Tibial nerve (tissue), 4 donors: ENCODE measurements around the gene NEK5. TPM values are rescaled to one million over a fixed set of nuclear protein-coding genes. Genes with fewer than 3 reads are reported as not detected.
A peak's percentile ranks its signal among the peaks of the same experiment; 100 is the strongest.

Experiments
- DNase-seq, 2 donors: peaks; one replicate each; pipeline ENCODE4 v3.0.0-alpha.2; 2019; ENCODE audit warnings: low spot score in 2 of 2
- H3K27ac ChIP-seq, 4 donors: fragments of 200-600 bp; sonication (generic) in 3 of 4; one replicate each; pipeline ENCODE4 v1.5.1; 2017 to 2019; ENCODE audit warnings: mild to moderate bottlenecking in 1 of 4
- H3K27me3 ChIP-seq, 2 donors: fragments of 200-600 bp; sonication (generic) in 1 of 2; one replicate each; pipeline versions ENCODE4 v1.5.1 to v1.6.0; 2017 to 2019
- H3K36me3 ChIP-seq, 3 donors: fragments of 200-600 bp; sonication (generic); one replicate each; pipeline ENCODE4 v1.5.1; 2018 to 2019
- H3K4me1 ChIP-seq, 4 donors: fragments of 200-600 bp; sonication (generic) in 3 of 4; one replicate each; pipeline ENCODE4 v1.5.1; 2017 to 2019
- H3K4me3 ChIP-seq, 4 donors: fragments of 200-600 bp; sonication (generic) in 3 of 4; one replicate each; pipeline ENCODE4 v1.5.1; 2017 to 2019; ENCODE audit warnings: mild to moderate bottlenecking in 1 of 4, moderate library complexity in 1 of 4
- H3K9me3 ChIP-seq, 4 donors: fragments of 200-600 bp; sonication (generic) in 3 of 4; one replicate each; pipeline ENCODE4 v1.5.1; 2017 to 2019
- EP300 ChIP-seq, 2 donors: sonication (generic); formaldehyde crosslinking; IDR thresholded peaks; one replicate each; pipeline ENCODE4 v1.6.1; 2017; ENCODE audit warnings: antibody characterized with exemption in 2 of 2, mild to moderate bottlenecking in 1 of 2
- POLR2A ChIP-seq, 2 donors: fragments of 450-650 bp; IDR thresholded peaks; one replicate each; pipeline ENCODE4 v1.6.1; 2017; ENCODE audit warnings: antibody characterized with exemption in 2 of 2, mild to moderate bottlenecking in 2 of 2, moderate library complexity in 2 of 2
- WGBS, 2 donors: methylation state at CpG; one replicate each; pipeline ENCODE4 v1.1.5; 2018; 5-methylcytosine and 5-hydroxymethylcytosine counted together
- total RNA-seq, 4 donors: library from RNA; depleted of rRNA; stranded (reverse); fragments of >200 nt; gene quantifications; one replicate each; pipeline ENCODE4 v1.1.0, GENCODE V29; 2016
- TF ChIP-seq, protein P1 (sequence below), 5 experiments: fragments of 200-600 bp in 3 of 5; fragments of 450-650 bp in 2 of 5; sonication (generic) in 3 of 5; IDR thresholded peaks; one replicate each; pipeline ENCODE4 v1.5.1; 2016 to 2019; ENCODE audit warnings: antibody characterized with exemption in 5 of 5, mild to moderate bottlenecking in 3 of 5, moderate library complexity in 2 of 5

NEK5 gene
- total RNA-seq, 4 donors from 2014 or later = 0.30 to 0.66 (median 0.61) TPM

- H3K4me1 ChIP-seq = peaks cover 0 to 44% (median 10%) of the 10 kb centered on the region in 4 donors
- WGBS, 2 donors = 22 to 35% methylated on average over 1 of the region's 1 CpG
- no peak for TF ChIP-seq POLR2A (IDR thresholded peaks at IDR 0.05)
- TF ChIP-seq, protein P1, sequence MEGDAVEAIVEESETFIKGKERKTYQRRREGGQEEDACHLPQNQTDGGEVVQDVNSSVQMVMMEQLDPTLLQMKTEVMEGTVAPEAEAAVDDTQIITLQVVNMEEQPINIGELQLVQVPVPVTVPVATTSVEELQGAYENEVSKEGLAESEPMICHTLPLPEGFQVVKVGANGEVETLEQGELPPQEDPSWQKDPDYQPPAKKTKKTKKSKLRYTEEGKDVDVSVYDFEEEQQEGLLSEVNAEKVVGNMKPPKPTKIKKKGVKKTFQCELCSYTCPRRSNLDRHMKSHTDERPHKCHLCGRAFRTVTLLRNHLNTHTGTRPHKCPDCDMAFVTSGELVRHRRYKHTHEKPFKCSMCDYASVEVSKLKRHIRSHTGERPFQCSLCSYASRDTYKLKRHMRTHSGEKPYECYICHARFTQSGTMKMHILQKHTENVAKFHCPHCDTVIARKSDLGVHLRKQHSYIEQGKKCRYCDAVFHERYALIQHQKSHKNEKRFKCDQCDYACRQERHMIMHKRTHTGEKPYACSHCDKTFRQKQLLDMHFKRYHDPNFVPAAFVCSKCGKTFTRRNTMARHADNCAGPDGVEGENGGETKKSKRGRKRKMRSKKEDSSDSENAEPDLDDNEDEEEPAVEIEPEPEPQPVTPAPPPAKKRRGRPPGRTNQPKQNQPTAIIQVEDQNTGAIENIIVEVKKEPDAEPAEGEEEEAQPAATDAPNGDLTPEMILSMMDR (IDR thresholded peaks at IDR 0.05) = no peak
- no peak for TF ChIP-seq EP300 (IDR thresholded peaks at IDR 0.05)
- H3K4me3 ChIP-seq = no peak overlapping the region
- no peak for DNase-seq
- peak overlapping the region in 1 of 4 donors; percentile 23 for H3K27ac ChIP-seq
- no peaks in the 10 kb centered on the region for H3K9me3 ChIP-seq
- H3K27me3 ChIP-seq = no peaks in the 10 kb centered on the region
- H3K36me3 ChIP-seq = peaks cover 0 to 15% (median 0%) of the 10 kb centered on the region in 3 donors
Observed at GRCh38 chr13:52156724-52157261, 27.9 kb upstream of the NEK5 start.

DNA sequence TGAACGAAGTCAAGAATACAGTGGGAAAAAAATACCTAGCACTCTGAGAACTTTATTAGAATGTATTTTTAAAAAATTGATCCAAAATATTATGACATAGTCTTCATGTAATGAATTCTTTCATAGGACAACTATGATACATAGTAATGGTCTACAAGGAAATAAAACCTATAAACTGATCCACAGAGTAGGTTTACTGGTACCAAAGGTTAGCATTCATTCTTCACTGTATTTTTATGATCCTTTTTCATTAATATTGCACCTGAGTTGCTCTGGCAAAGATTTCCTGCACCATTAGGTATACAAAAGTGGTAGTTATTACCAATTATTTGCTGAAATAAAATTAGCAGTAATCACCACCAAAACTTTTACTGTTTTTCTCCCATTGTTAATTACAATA, 26.3 kb upstream of the NEK5 start:
- H3K27ac ChIP-seq = no peak overlapping the region

DNA sequence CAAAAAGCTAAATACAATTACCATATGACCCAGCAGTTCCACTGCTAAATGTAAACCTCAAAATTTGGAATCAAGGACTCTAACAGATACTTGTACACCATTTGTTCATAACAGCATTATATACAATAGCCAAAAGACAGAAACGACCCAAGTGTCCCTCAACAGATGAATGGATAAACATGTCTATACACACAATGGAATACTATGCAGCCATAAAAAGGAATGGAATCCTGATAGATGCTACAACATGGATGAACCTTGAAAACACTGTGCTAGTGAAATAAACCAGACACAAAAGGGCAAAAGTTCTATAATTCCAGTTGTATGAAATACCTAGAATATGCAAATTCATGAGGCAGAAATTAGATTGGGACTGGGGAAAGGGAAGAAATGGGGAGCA, 18.4 kb upstream of the NEK5 start:
- H3K36me3 ChIP-seq = peaks cover 0 to 81% (median 6%) of the 10 kb centered on the region in 3 donors

More for the DNA sequence above, 26.3 kb upstream of the NEK5 start:
- Histone ChIP-seq H3K27me3 (no peaks in the 10 kb centered on the region), H3K4me1 (peaks cover 0 to 28% (median 8%) of the 10 kb centered on the region in 4 donors), H3K9me3 (no peaks in the 10 kb centered on the region), H3K36me3 (peaks cover 0 to 31% (median 0%) of the 10 kb centered on the region in 3 donors), H3K4me3 (no peak overlapping the region)
- no peak for TF ChIP-seq POLR2A (IDR thresholded peaks at IDR 0.05)
- TF ChIP-seq EP300 (IDR thresholded peaks at IDR 0.05) = no peak
- TF ChIP-seq, protein P1 (IDR thresholded peaks at IDR 0.05) = no peak
- 91 to 97% methylated on average over 1 of the region's 1 CpG for WGBS, 2 donors
- no peak for DNase-seq

DNA sequence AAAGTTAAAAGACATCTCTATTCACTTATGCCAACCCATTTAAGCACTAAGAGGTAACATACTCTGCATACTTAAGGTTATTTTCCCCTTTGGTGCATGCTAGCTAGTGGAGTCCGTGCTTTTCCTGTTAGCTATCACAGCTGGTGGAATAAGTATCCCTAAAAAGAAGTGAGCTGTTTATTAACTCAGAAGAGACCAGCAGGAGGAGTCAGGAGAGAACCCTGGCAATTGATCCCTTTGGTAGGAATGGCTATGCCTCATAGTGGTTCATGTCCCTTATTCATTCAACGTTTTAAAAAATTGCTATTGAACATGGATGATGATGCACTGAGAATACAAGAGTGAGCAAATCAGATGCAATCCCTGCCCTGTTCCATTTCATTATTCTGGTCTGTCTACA, 12.4 kb upstream of the NEK5 start:
- WGBS, 2 donors = 43 to 56% methylated on average over 2 of the region's 2 CpGs
- H3K36me3 ChIP-seq = peaks cover 5 to 80% (median 8%) of the 10 kb centered on the region in 3 donors

More for the DNA sequence above, 18.4 kb upstream of the NEK5 start:
- H3K9me3 ChIP-seq = no peaks in the 10 kb centered on the region
- 80 to 89% methylated on average over 1 of the region's 1 CpG for WGBS, 2 donors
- no peaks in the 10 kb centered on the region for H3K4me1 ChIP-seq
- no peak overlapping the region for H3K4me3 ChIP-seq
- DNase-seq = no peak
- H3K27ac ChIP-seq = no peak overlapping the region
- no peaks in the 10 kb centered on the region for H3K27me3 ChIP-seq
- TF ChIP-seq EP300 (IDR thresholded peaks at IDR 0.05) = no peak
- TF ChIP-seq, protein P1 (IDR thresholded peaks at IDR 0.05) = no peak
- TF ChIP-seq POLR2A (IDR thresholded peaks at IDR 0.05) = no peak

DNA sequence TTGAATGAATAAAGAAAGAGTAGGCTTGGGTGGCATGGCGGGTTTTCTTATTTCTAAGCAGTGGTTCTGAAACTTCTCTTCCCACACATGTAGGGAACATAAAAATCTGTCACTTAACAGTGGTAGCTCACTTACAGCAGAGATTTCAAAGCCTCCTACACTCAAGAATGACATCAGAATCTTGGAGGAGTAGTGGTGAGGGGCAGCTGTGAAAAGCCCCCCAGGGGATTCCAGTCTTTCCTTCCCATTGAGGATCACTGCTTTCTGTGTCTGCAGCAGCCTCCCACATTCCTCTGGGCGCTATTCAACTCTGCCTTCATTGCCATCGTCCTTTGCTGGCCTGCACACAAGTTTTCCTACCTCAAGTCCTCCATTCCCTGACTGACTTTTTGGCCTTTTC, 8.6 kb upstream of the NEK5 start:
- TF ChIP-seq EP300 (IDR thresholded peaks at IDR 0.05) = no peak
- TF ChIP-seq, protein P1 (IDR thresholded peaks at IDR 0.05) = no peak
- TF ChIP-seq POLR2A (IDR thresholded peaks at IDR 0.05) = no peak
- DNase-seq = no peak
- H3K27me3 ChIP-seq = no peaks in the 10 kb centered on the region
- H3K9me3 ChIP-seq = no peaks in the 10 kb centered on the region
- no peak overlapping the region for H3K27ac ChIP-seq
- H3K36me3 ChIP-seq = peaks cover 3 to 89% (median 5%) of the 10 kb centered on the region in 3 donors
- no peak overlapping the region for H3K4me3 ChIP-seq
- 62 to 69% methylated on average over 3 of the region's 3 CpGs for WGBS, 2 donors
- no peaks in the 10 kb centered on the region for H3K4me1 ChIP-seq

More for the DNA sequence above, 12.4 kb upstream of the NEK5 start:
- Histone ChIP-seq H3K4me1 (no peaks in the 10 kb centered on the region), H3K27me3 (no peaks in the 10 kb centered on the region), H3K4me3 (no peak overlapping the region), H3K9me3 (no peaks in the 10 kb centered on the region), H3K27ac (no peak overlapping the region)
- TF ChIP-seq POLR2A (IDR thresholded peaks at IDR 0.05) = no peak
- TF ChIP-seq, protein P1 (IDR thresholded peaks at IDR 0.05) = no peak
- TF ChIP-seq EP300 (IDR thresholded peaks at IDR 0.05) = no peak
- no peak for DNase-seq
